ENCODE measurements around the gene SCG3.
A peak's percentile ranks its signal among the peaks of the same experiment; 100 is the strongest.
"Not testable (repeated sequence)": the region's sequence is repeated elsewhere in the genome, so short reads cannot be mapped to it uniquely, and the experiment has no call there.

Gene SCG3

GRCh38 chr15:51681303-51681963 is at the start of gene SCG3:
SCG3 (plus strand) TSS chr15:51681503; CDS start chr15:51681756, 253 bp downstream.
- DNase-seq (ENCODE audit: low read depth, low spot score): peak; percentile 92

- no peak for DNase-seq (ENCODE audit: low read depth, low spot score)
Observed at GRCh38 chr15:51634591-51635198, 46.6 kb upstream of the SCG3 start.

GRCh38 chr15:51641490-51642130 is 39.7 kb upstream of the SCG3 start:
- DNase-seq (ENCODE audit: low read depth, low spot score): no peak

GRCh38 chr15:51642696-51643095 is 38.6 kb upstream of the SCG3 start:
- no peak for DNase-seq (ENCODE audit: low read depth, low spot score)

- DNase-seq (ENCODE audit: low read depth, low spot score): no peak
Observed at GRCh38 chr15:51647128-51647562, 34.2 kb upstream of the SCG3 start.

GRCh38 chr15:51648101-51648500 is 33.2 kb upstream of the SCG3 start:
- not testable (repeated sequence) for DNase-seq (ENCODE audit: low read depth, low spot score)

- not testable (repeated sequence) for DNase-seq (ENCODE audit: low read depth, low spot score)
Observed at GRCh38 chr15:51648643-51649042, 32.7 kb upstream of the SCG3 start.

- DNase-seq (ENCODE audit: low read depth, low spot score): peak; percentile 40
Observed at GRCh38 chr15:51649659-51650521, 31.4 kb upstream of the SCG3 start.

GRCh38 chr15:51652084-51652668 is 29.1 kb upstream of the SCG3 start:
- DNase-seq (ENCODE audit: low read depth, low spot score): no peak

GRCh38 chr15:51655401-51656057 is 25.8 kb upstream of the SCG3 start:
- not testable (repeated sequence) for DNase-seq (ENCODE audit: low read depth, low spot score)

GRCh38 chr15:51658664-51659063 is 22.6 kb upstream of the SCG3 start:
- DNase-seq (ENCODE audit: low read depth, low spot score): no peak

- no peak for DNase-seq (ENCODE audit: low read depth, low spot score)
Observed at GRCh38 chr15:51661072-51661471, 20.2 kb upstream of the SCG3 start.

GRCh38 chr15:51667478-51667877 is 13.8 kb upstream of the SCG3 start:
- no peak for DNase-seq (ENCODE audit: low read depth, low spot score)

GRCh38 chr15:51668446-51668845 is 12.9 kb upstream of the SCG3 start:
- no peak for DNase-seq (ENCODE audit: low read depth, low spot score)

- DNase-seq (ENCODE audit: low read depth, low spot score): no peak
Observed at GRCh38 chr15:51669381-51669780, 11.9 kb upstream of the SCG3 start.

- no peak for DNase-seq (ENCODE audit: low read depth, low spot score)
Observed at GRCh38 chr15:51672155-51672687, 9.1 kb upstream of the SCG3 start.

GRCh38 chr15:51672913-51673857 is 8.1 kb upstream of the SCG3 start:
- DNase-seq (ENCODE audit: low read depth, low spot score): no peak

GRCh38 chr15:51675234-51675633 is 6.1 kb upstream of the SCG3 start:
- DNase-seq (ENCODE audit: low read depth, low spot score): no peak

- no peak for DNase-seq (ENCODE audit: low read depth, low spot score)
Observed at GRCh38 chr15:51677021-51677420, 4.3 kb upstream of the SCG3 start.

- DNase-seq (ENCODE audit: low read depth, low spot score): no peak
Observed at GRCh38 chr15:51677452-51677851, 3.9 kb upstream of the SCG3 start.
